ENCODE data around the gene RNPC3. TPM values are rescaled to one million over a fixed set of nuclear protein-coding genes. Genes with fewer than 3 reads are reported as not detected.

The RNPC3 gene
- total RNA-seq, 1 donor from 2014 or later, result 9.9 TPM

DNA sequence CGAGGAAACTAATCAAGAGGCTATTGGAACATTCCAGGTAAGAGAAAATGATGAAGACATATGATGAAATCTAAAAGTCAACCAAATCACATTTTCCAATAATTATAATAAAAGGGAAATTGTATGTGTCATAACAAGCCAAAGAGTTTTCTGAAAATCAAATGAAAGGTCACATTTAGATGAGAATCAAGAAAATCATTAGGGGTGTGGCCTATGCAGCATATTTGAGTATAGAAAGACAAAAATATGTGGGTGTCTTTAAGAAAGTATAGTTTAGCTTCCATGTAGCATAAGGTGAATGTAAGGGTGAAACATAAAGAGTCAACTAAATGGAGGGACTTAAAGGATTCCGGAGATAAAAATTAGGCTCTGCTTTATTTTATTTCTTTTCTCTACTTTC is 9.2 kb upstream of the RNPC3 start:
- peaks cover 8% of the 10 kb centered on the region for H3K9me3 Mint-ChIP-seq (ENCODE audit: low read depth)
- H3K27ac Mint-ChIP-seq (ENCODE audit: unreplicated experiment), result no peak overlapping the region
- DNase-seq (ENCODE audit: low spot score), result no peak
- peaks cover 7% of the 10 kb centered on the region for H3K36me3 Mint-ChIP-seq (ENCODE audit: low read depth)
- no peaks in the 10 kb centered on the region for H3K27me3 Mint-ChIP-seq (ENCODE audit: low read depth)
- no peak overlapping the region for H3K4me3 Mint-ChIP-seq (ENCODE audit: unreplicated experiment)
- peaks cover 3% of the 10 kb centered on the region for H3K4me1 Mint-ChIP-seq (ENCODE audit: low read depth)
- TF ChIP-seq CTCF (IDR thresholded peaks at IDR 0.05), result no peak

GRCh38 chr1:103516693-103517092 is 8.8 kb upstream of the RNPC3 start:
- H3K27ac Mint-ChIP-seq (ENCODE audit: unreplicated experiment), result no peak overlapping the region
- DNase-seq (ENCODE audit: low spot score), result no peak
- H3K27me3 Mint-ChIP-seq (ENCODE audit: low read depth), result no peaks in the 10 kb centered on the region
- peaks cover 3% of the 10 kb centered on the region for H3K4me1 Mint-ChIP-seq (ENCODE audit: low read depth)
- peaks cover 3% of the 10 kb centered on the region for H3K36me3 Mint-ChIP-seq (ENCODE audit: low read depth)
- no peak for TF ChIP-seq CTCF (IDR thresholded peaks at IDR 0.05)
- peaks cover 4% of the 10 kb centered on the region for H3K9me3 Mint-ChIP-seq (ENCODE audit: low read depth)
- no peak overlapping the region for H3K4me3 Mint-ChIP-seq (ENCODE audit: unreplicated experiment)

DNA sequence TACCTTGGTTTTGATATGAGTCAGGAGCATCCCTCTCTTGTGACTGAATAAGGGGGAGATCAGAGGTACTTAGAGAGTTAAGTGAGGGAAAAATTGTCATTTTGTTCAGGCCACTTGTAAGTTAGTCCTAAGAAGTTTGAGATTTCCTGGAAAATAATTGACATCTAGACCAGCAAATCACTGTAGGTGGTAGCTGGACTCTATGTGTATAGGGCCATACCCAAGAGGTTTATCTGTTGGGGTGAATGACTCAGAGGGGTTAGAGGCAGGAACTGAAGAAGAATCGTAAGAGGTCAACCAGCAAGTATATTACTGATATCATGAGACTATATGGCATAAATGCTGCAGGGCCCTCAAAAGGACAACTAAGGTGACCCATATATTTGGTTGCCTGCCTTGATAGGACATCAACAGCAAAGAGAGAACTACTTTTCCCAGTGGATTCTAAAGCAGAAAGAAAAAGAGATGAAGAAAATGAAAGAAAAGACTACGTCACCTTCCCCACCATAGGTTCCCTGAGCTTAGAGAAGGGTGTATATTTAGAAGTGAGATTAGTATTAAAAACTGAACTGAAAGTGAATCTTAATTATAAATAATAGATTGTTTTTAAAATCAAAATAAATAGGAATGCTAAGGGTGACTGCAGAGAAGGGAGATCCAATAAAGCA is 8.0 kb upstream of the RNPC3 start:
- Mint-ChIP-seq H3K27ac (ENCODE audit: unreplicated experiment) (no peak overlapping the region), H3K4me1 (ENCODE audit: low read depth) (peaks cover 3% of the 10 kb centered on the region), H3K36me3 (ENCODE audit: low read depth) (no peaks in the 10 kb centered on the region), H3K9me3 (ENCODE audit: low read depth) (no peaks in the 10 kb centered on the region), H3K4me3 (ENCODE audit: unreplicated experiment) (no peak overlapping the region), H3K27me3 (ENCODE audit: low read depth) (no peaks in the 10 kb centered on the region)
- no peak for DNase-seq (ENCODE audit: low spot score)
- no peak for TF ChIP-seq CTCF (IDR thresholded peaks at IDR 0.05)

DNA sequence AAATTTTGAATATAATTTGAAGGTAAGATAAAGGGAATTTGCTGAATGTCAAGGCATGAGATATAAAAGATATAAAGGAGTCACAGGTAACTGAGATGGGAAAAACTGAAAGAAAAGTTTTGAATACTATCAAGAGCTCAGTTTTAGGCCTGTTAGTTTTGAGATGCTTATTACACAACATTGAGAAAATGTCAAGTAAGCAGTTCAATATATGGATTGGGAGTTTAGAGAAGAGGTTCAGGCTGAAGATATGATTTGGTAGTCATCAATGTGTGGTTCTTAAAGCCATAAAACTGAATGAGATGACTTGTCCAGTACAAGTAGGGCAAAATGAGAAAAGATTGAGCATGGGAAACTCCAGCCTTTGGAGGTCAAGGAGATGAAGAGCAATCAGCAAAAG is 4.7 kb upstream of the RNPC3 start:
- no peak for TF ChIP-seq CTCF (IDR thresholded peaks at IDR 0.05)
- DNase-seq (ENCODE audit: low spot score), result no peak
- H3K27ac Mint-ChIP-seq (ENCODE audit: unreplicated experiment), result no peak overlapping the region
- H3K27me3 Mint-ChIP-seq (ENCODE audit: low read depth), result no peaks in the 10 kb centered on the region
- no peaks in the 10 kb centered on the region for H3K36me3 Mint-ChIP-seq (ENCODE audit: low read depth)
- H3K4me3 Mint-ChIP-seq (ENCODE audit: unreplicated experiment), result no peak overlapping the region
- H3K4me1 Mint-ChIP-seq (ENCODE audit: low read depth), result peaks cover 12% of the 10 kb centered on the region
- no peaks in the 10 kb centered on the region for H3K9me3 Mint-ChIP-seq (ENCODE audit: low read depth)

DNA sequence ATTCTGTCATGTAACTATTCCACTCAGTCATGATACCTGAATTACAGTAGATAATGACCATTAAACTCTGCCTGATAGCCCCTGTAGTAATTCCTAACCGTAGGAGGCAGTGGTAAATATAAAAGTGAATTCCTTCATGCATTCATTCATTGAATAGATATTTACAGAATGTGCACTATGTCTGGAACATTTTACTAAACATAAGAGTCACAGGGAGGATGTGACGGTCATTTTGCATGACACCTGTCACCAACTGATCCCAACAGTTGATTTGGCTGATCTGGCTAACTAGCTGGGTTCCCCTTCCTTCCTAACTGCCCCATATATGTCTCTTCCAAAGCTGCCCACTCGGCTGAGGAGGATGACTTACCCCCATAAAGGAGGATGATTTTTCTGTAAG is 2.2 kb upstream of the RNPC3 start:
- no peak for TF ChIP-seq CTCF (IDR thresholded peaks at IDR 0.05)
- DNase-seq (ENCODE audit: low spot score), result no peak
- Mint-ChIP-seq H3K9me3 (ENCODE audit: low read depth) (no peaks in the 10 kb centered on the region), H3K36me3 (ENCODE audit: low read depth) (peaks cover 2% of the 10 kb centered on the region), H3K4me3 (ENCODE audit: unreplicated experiment) (no peak overlapping the region), H3K4me1 (ENCODE audit: low read depth) (peaks cover 34% of the 10 kb centered on the region), H3K27ac (ENCODE audit: unreplicated experiment) (no peak overlapping the region), H3K27me3 (ENCODE audit: low read depth) (no peaks in the 10 kb centered on the region)

Data from chondrocyte (in vitro differentiated cells).